Measurements from ENCODE around the gene SETD7.

DNA sequence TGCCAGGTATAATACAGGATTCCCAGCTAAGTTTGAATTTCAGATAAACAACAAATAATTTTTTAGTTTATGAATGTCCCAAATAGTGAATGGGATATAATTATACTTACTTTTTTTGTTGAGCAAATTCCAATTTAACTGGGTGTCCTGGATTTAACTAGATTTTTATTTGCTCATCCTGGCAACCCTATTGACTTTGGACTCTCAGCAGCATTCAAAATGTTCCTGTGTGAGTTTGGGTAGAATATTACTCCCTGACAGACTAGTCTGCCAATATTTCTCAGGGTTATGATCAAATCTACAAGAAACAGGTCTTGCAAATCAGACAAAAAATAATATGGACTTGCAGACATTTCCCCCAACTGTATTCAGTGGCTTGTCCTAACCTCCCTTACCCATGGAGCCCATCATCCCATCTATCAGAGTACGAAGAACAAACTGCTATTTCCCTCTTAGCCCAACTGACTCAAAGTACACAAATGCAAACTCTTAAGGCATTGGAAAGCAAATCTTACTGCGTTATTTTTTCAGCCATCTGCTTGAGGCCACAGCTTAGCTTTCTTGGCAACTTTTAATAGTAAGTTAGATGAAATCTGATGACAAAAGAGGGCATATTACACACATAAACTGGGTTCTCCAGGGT is 20.7 kb downstream of the SETD7 start:
- TF ChIP-seq, protein P1, sequence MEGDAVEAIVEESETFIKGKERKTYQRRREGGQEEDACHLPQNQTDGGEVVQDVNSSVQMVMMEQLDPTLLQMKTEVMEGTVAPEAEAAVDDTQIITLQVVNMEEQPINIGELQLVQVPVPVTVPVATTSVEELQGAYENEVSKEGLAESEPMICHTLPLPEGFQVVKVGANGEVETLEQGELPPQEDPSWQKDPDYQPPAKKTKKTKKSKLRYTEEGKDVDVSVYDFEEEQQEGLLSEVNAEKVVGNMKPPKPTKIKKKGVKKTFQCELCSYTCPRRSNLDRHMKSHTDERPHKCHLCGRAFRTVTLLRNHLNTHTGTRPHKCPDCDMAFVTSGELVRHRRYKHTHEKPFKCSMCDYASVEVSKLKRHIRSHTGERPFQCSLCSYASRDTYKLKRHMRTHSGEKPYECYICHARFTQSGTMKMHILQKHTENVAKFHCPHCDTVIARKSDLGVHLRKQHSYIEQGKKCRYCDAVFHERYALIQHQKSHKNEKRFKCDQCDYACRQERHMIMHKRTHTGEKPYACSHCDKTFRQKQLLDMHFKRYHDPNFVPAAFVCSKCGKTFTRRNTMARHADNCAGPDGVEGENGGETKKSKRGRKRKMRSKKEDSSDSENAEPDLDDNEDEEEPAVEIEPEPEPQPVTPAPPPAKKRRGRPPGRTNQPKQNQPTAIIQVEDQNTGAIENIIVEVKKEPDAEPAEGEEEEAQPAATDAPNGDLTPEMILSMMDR (IDR thresholded peaks at IDR 0.05 in 2 of 3, conservative IDR thresholded peaks at IDR 0.05 in 1 of 3; ENCODE audit: borderline replicate concordance in 1 of 3, insufficient read depth in 1 of 3, low read depth in 2 of 3, low read length in 2 of 3) = no peak
- TF ChIP-seq MAX (IDR thresholded peaks at IDR 0.05) (no peak), CEBPB (IDR thresholded peaks at IDR 0.05; ENCODE audit: low read depth) (no peak), TCF7L2 (IDR thresholded peaks at IDR 0.05; ENCODE audit: borderline replicate concordance, extremely low read depth, insufficient read depth, insufficient read length) (no peak)

Measured in HCT116 (cell line).